KMS-11 (cell line): ENCODE measurements around the gene TMEM185B.
A peak's percentile ranks its signal among the peaks of the same experiment; 100 is the strongest.

Source experiments
- H2AFZ ChIP-seq: fragments of 200-600 bp; sonication (generic); 2 replicates; pipeline ENCODE4 v1.6.1; 2016; ENCODE audit warnings: antibody characterized with exemption, mixed run types, low read depth
- H3K27ac ChIP-seq: fragments of 200-600 bp; sonication (generic); 2 replicates; pipeline ENCODE4 v1.6.1; 2016; ENCODE audit warnings: mild to moderate bottlenecking, mixed run types
- H3K27me3 ChIP-seq: fragments of 200-600 bp; sonication (generic); 2 replicates; pipeline ENCODE4 v1.6.1; 2017; ENCODE audit warnings: mild to moderate bottlenecking, low read depth, mixed run types, moderate library complexity; ENCODE audit not compliant: insufficient read depth
- H3K36me3 ChIP-seq: fragments of 200-600 bp; sonication (generic); 2 replicates; pipeline ENCODE4 v1.6.1; 2017; ENCODE audit warnings: mild to moderate bottlenecking, mixed run types; ENCODE audit not compliant: insufficient read depth
- H3K4me1 ChIP-seq: fragments of 200-600 bp; sonication (generic); 2 replicates; pipeline ENCODE4 v1.6.1; 2016; ENCODE audit warnings: mild to moderate bottlenecking, low read depth, mixed run types; ENCODE audit not compliant: poor library complexity, severe bottlenecking
- H3K4me2 ChIP-seq: fragments of 200-600 bp; sonication (generic); 2 replicates; pipeline ENCODE4 v1.7.0; 2016; ENCODE audit warnings: mild to moderate bottlenecking, mixed run types
- H3K4me3 ChIP-seq: fragments of 200-600 bp; sonication (generic); IDR thresholded peaks from 2 replicates; pipeline ENCODE4 v1.6.1; 2017; ENCODE audit warnings: low read depth, low read length, mixed read lengths; ENCODE audit not compliant: insufficient read depth
- H3K79me2 ChIP-seq: fragments of 200-600 bp; sonication (generic); 2 replicates; pipeline ENCODE4 v1.6.1; 2016; ENCODE audit warnings: low read depth, mixed run types; ENCODE audit not compliant: insufficient read depth
- H3K9ac ChIP-seq: fragments of 200-600 bp; sonication (generic); 2 replicates; pipeline ENCODE4 v1.6.1; 2016; ENCODE audit warnings: mild to moderate bottlenecking, mixed run types
- H4K20me1 ChIP-seq: fragments of 200-600 bp; sonication (generic); 2 replicates; pipeline ENCODE4 v1.6.1; 2016; ENCODE audit warnings: mild to moderate bottlenecking, mixed run types; ENCODE audit not compliant: insufficient read depth
- CTCF ChIP-seq: fragments of 200-600 bp; sonication (generic); conservative IDR thresholded peaks from 2 replicates; pipeline ENCODE4 v1.6.1; 2017; ENCODE audit warnings: low read depth, mild to moderate bottlenecking, antibody characterized with exemption, low read length, moderate library complexity, mixed read lengths

TMEM185B gene

GRCh38 chr2:120231974-120232635 lies 8.9 kb upstream of the TMEM185B start:
- H3K79me2 ChIP-seq = peaks cover 12% of the 10 kb centered on the region
- H3K36me3 ChIP-seq = no peaks in the 10 kb centered on the region
- peak overlapping the region; percentile 97 for H3K27ac ChIP-seq
- no peaks in the 10 kb centered on the region for H3K27me3 ChIP-seq
- H3K4me2 ChIP-seq = peak overlapping the region; percentile 82
- no peak for TF ChIP-seq CTCF
- no peak overlapping the region for H3K4me3 ChIP-seq
- H2AFZ ChIP-seq = peak overlapping the region; percentile 75
- H4K20me1 ChIP-seq = no peaks in the 10 kb centered on the region
- H3K4me1 ChIP-seq = peaks cover 35% of the 10 kb centered on the region
- peak overlapping the region; percentile 81 for H3K9ac ChIP-seq

GRCh38 chr2:120231564-120231973 lies 8.4 kb upstream of the TMEM185B start:
- peak overlapping the region; percentile 81 for H3K9ac ChIP-seq
- H3K27ac ChIP-seq = peak overlapping the region; percentile 97
- 0 out of 2 replicates have a peak overlapping the region, but pooled peaks have one; percentile 75 for H2AFZ ChIP-seq
- H4K20me1 ChIP-seq = no peaks in the 10 kb centered on the region
- no peaks in the 10 kb centered on the region for H3K36me3 ChIP-seq
- no peak overlapping the region for H3K4me3 ChIP-seq
- H3K27me3 ChIP-seq = no peaks in the 10 kb centered on the region
- H3K79me2 ChIP-seq = peaks cover 12% of the 10 kb centered on the region
- peak overlapping the region; percentile 68 for H3K4me2 ChIP-seq
- TF ChIP-seq CTCF = no peak
- H3K4me1 ChIP-seq = peaks cover 35% of the 10 kb centered on the region

GRCh38 chr2:120230515-120231471 lies 7.6 kb upstream of the TMEM185B start:
- Histone ChIP-seq H3K9ac (peak overlapping the region; percentile 81; the same call in 1 of the 2 replicates), H3K4me2 (peak overlapping the region; percentile 68), H3K79me2 (peaks cover 12% of the 10 kb centered on the region), H2AFZ (no peak overlapping the region), H4K20me1 (no peaks in the 10 kb centered on the region), H3K27me3 (no peaks in the 10 kb centered on the region), H3K4me1 (peaks cover 35% of the 10 kb centered on the region), H3K36me3 (no peaks in the 10 kb centered on the region), H3K27ac (peak overlapping the region; percentile 97; the same call in 1 of the 2 replicates), H3K4me3 (no peak overlapping the region)
- no peak for TF ChIP-seq CTCF

GRCh38 chr2:120229341-120229740 lies 6.1 kb upstream of the TMEM185B start:
- Histone ChIP-seq H3K36me3 (no peaks in the 10 kb centered on the region), H3K79me2 (peaks cover 12% of the 10 kb centered on the region), H3K4me3 (no peak overlapping the region), H3K9ac (no peak overlapping the region), H2AFZ (no peak overlapping the region), H4K20me1 (no peaks in the 10 kb centered on the region), H3K4me2 (no peak overlapping the region), H3K27ac (no peak overlapping the region), H3K4me1 (peaks cover 39% of the 10 kb centered on the region), H3K27me3 (no peaks in the 10 kb centered on the region)
- TF ChIP-seq CTCF = no peak
